Kidney tubule cell (primary cell): ENCODE data around the gene PCTP.

Source experiments
- DNase-seq: peaks from one replicate; pipeline ENCODE4 v3.0.0-alpha.2; 2018; ENCODE audit warnings: low spot score

PCTP gene

GRCh38 chr17:55750750-55751657, at the start of gene PCTP:
PCTP (plus strand) TSS chr17:55751051; CDS start chr17:55751104, 53 bp downstream.
- peak; percentile 96 for DNase-seq

- DNase-seq = no peak
These were observed 48.7 kb upstream of the PCTP start for GRCh38 chr17:55702150-55702549.

GRCh38 chr17:55704401-55704800, 46.5 kb upstream of the PCTP start:
- no peak for DNase-seq

- DNase-seq = peak; percentile 74
These were observed 45.0 kb upstream of the PCTP start for GRCh38 chr17:55705847-55706246.

GRCh38 chr17:55706808-55707773, 43.8 kb upstream of the PCTP start:
- DNase-seq = no peak

GRCh38 chr17:55708175-55708974, 42.5 kb upstream of the PCTP start:
- no peak for DNase-seq

GRCh38 chr17:55709440-55709839, 41.4 kb upstream of the PCTP start:
- DNase-seq = no peak

GRCh38 chr17:55709984-55710383, 40.9 kb upstream of the PCTP start:
- DNase-seq = no peak

GRCh38 chr17:55710410-55710809, 40.4 kb upstream of the PCTP start:
- DNase-seq = no peak

GRCh38 chr17:55710829-55711496, 39.9 kb upstream of the PCTP start:
- no peak for DNase-seq

GRCh38 chr17:55717432-55717831, 33.4 kb upstream of the PCTP start:
- DNase-seq = no peak

GRCh38 chr17:55717898-55718735, 32.7 kb upstream of the PCTP start:
- peak; percentile 70 for DNase-seq

- no peak for DNase-seq
These were observed 29.7 kb upstream of the PCTP start for GRCh38 chr17:55720919-55721836.

- no peak for DNase-seq
These were observed 28.7 kb upstream of the PCTP start for GRCh38 chr17:55722016-55722736.

GRCh38 chr17:55722742-55723487, 27.9 kb upstream of the PCTP start, which contains the start of gene TMEM100:
TMEM100 (minus strand) TSS chr17:55722864; CDS start chr17:55721070, 1,794 bp downstream.
- DNase-seq = peak; percentile 37

GRCh38 chr17:55723488-55723848, 27.4 kb upstream of the PCTP start:
- no peak for DNase-seq

GRCh38 chr17:55726440-55726839, 24.4 kb upstream of the PCTP start:
- peak; percentile 77 for DNase-seq

GRCh38 chr17:55727275-55727674, 23.6 kb upstream of the PCTP start:
- DNase-seq = no peak
